Measurements from ENCODE around the gene EIF3L.

Gene EIF3L

GRCh38 chr22:37906364-37907008 is 57.3 kb downstream of the EIF3L start:
- no peak for DNase-seq

GRCh38 chr22:37907036-37907954 is 58.1 kb downstream of the EIF3L start:
- DNase-seq, result no peak

- DNase-seq, result no peak
Observed at GRCh38 chr22:37909766-37910165, 60.5 kb downstream of the EIF3L start.

- no peak for DNase-seq
Observed at GRCh38 chr22:37910890-37911672, 61.9 kb downstream of the EIF3L start.

GRCh38 chr22:37911697-37912096 is 62.5 kb downstream of the EIF3L start:
- no peak for DNase-seq

GRCh38 chr22:37912171-37912570 is 63.0 kb downstream of the EIF3L start:
- DNase-seq, result no peak

- DNase-seq, result no peak
Observed at GRCh38 chr22:37913233-37913721, 64.1 kb downstream of the EIF3L start.

GRCh38 chr22:37916311-37916710 is 67.1 kb downstream of the EIF3L start:
- no peak for DNase-seq

GRCh38 chr22:37917874-37918548 is 68.8 kb downstream of the EIF3L start:
- DNase-seq, result no peak

GRCh38 chr22:37918580-37919270 is 69.5 kb downstream of the EIF3L start:
- no peak for DNase-seq

GRCh38 chr22:37920126-37920525 is 70.9 kb downstream of the EIF3L start:
- DNase-seq, result no peak

GRCh38 chr22:37922191-37922590 is 73.0 kb downstream of the EIF3L start:
- no peak for DNase-seq

- no peak for DNase-seq
Observed at GRCh38 chr22:37923927-37924326, 74.7 kb downstream of the EIF3L start.

- no peak for DNase-seq
Observed at GRCh38 chr22:37924386-37925065, 75.3 kb downstream of the EIF3L start.

GRCh38 chr22:37925330-37925729 is 76.1 kb downstream of the EIF3L start:
- DNase-seq, result no peak

GRCh38 chr22:37925767-37926166 is 76.5 kb downstream of the EIF3L start:
- no peak for DNase-seq

- no peak for DNase-seq
Observed at GRCh38 chr22:37926358-37926757, 77.1 kb downstream of the EIF3L start.

- no peak for DNase-seq
Observed at GRCh38 chr22:37926771-37927636, 77.8 kb downstream of the EIF3L start.

- DNase-seq, result no peak
Observed at GRCh38 chr22:37927637-37927936, 78.4 kb downstream of the EIF3L start.

GRCh38 chr22:37929390-37929789 is 80.2 kb downstream of the EIF3L start:
- no peak for DNase-seq
